ENCODE measurements around the gene SMIM33. TPM values are rescaled to one million over a fixed set of nuclear protein-coding genes. Genes with fewer than 3 reads are reported as not detected.
"Not testable (repeated sequence)": the region's sequence is repeated elsewhere in the genome, so short reads cannot be mapped to it uniquely, and the experiment has no call there.

Gene SMIM33
- polyA plus RNA-seq, 1 experiment, result not detected

- ChIA-PET CTCF (interaction anchor here (0.9 to 1.7 kb wide), 4 partner anchors 21 to 60 kb away, joined by 3 to 8 read pairs (median 4); no protein-coding TSS in a partner anchor), POLR2A (interaction anchor here (0.5 to 1.5 kb wide), 10 partner anchors 9 to 93 kb away, joined by 3 to 7 read pairs (median 4); partner anchors contain the start of genes DNAJC18 and UBE2D2)
- TF ChIP-seq CTCF (IDR thresholded peaks at IDR 0.05; ENCODE audit: low read depth, low read length), result no peak
Measured at GRCh38 chr5:139482050-139482889, 11.5 kb downstream of the SMIM33 start, which contains the start of gene STING1. STING1 (minus strand) TSS chr5:139482758; CDS start chr5:139481704, 1,054 bp downstream.

GRCh38 chr5:139482890-139483208 is 12.0 kb downstream of the SMIM33 start:
- not testable (repeated sequence) for H3K27me3 ChIP-seq (ENCODE audit: control insufficient read depth, insufficient read depth, low read length); DNase-seq (ENCODE audit: low read depth, low spot score); H3K9me3 ChIP-seq (ENCODE audit: control insufficient read depth, insufficient read depth, low read length)
- Histone ChIP-seq H3K4me3 (ENCODE audit: low read depth, low read length) (0 out of 2 replicates have a peak overlapping the region, but pooled peaks have one; percentile 76), H3K27ac (ENCODE audit: low read depth, low read length) (peak overlapping the region; percentile 92)
- CTCF ChIA-PET, result interaction anchor here (1.0 to 1.7 kb wide), 3 partner anchors 30 to 61 kb away, joined by 3 to 8 read pairs (median 5); no protein-coding TSS in a partner anchor
- POLR2A ChIA-PET, result interaction anchor here (0.9 to 1.5 kb wide), 5 partner anchors 9 to 78 kb away, joined by 3 to 7 read pairs (median 5); partner anchors contain the start of gene UBE2D2

More at GRCh38 chr5:139482050-139482889, 11.5 kb downstream of the SMIM33 start, which contains the start of gene STING1:
- Histone ChIP-seq H3K27me3 (ENCODE audit: control insufficient read depth, insufficient read depth, low read length) (no peaks in the 10 kb centered on the region), H3K4me3 (ENCODE audit: low read depth, low read length) (peak within 1 kb of the TSS; percentile 76), H3K9me3 (ENCODE audit: control insufficient read depth, insufficient read depth, low read length) (no peaks in the 10 kb centered on the region), H3K27ac (ENCODE audit: low read depth, low read length) (peak within 1 kb of the TSS; percentile 92)
- DNase-seq (ENCODE audit: low read depth, low spot score), result peak; percentile 94

GRCh38 chr5:139486201-139486600 is 15.4 kb downstream of the SMIM33 start:
- no peaks in the 10 kb centered on the region for H3K9me3 ChIP-seq (ENCODE audit: control insufficient read depth, insufficient read depth, low read length)
- no peak for DNase-seq (ENCODE audit: low read depth, low spot score)
- no peak for TF ChIP-seq CTCF (IDR thresholded peaks at IDR 0.05; ENCODE audit: low read depth, low read length)
- CTCF ChIA-PET, result no interaction called here
- no peaks in the 10 kb centered on the region for H3K27me3 ChIP-seq (ENCODE audit: control insufficient read depth, insufficient read depth, low read length)
- no peak overlapping the region for H3K27ac ChIP-seq (ENCODE audit: low read depth, low read length)
- H3K4me3 ChIP-seq (ENCODE audit: low read depth, low read length), result no peak overlapping the region
- POLR2A ChIA-PET, result no interaction called here

GRCh38 chr5:139488260-139488659 is 17.5 kb downstream of the SMIM33 start:
- ChIA-PET POLR2A (interaction anchor here (0.7 kb wide), 1 partner anchor 123 kb away, joined by 3 read pairs; no protein-coding TSS in a partner anchor), CTCF (no interaction called here)
- no peak overlapping the region for H3K27ac ChIP-seq (ENCODE audit: low read depth, low read length)
- no peaks in the 10 kb centered on the region for H3K27me3 ChIP-seq (ENCODE audit: control insufficient read depth, insufficient read depth, low read length)
- H3K4me3 ChIP-seq (ENCODE audit: low read depth, low read length), result no peak overlapping the region
- no peak for TF ChIP-seq CTCF (IDR thresholded peaks at IDR 0.05; ENCODE audit: low read depth, low read length)
- DNase-seq (ENCODE audit: low read depth, low spot score), result no peak
- H3K9me3 ChIP-seq (ENCODE audit: control insufficient read depth, insufficient read depth, low read length), result no peaks in the 10 kb centered on the region

- POLR2A ChIA-PET, result interaction anchor here (0.6 kb wide), 1 partner anchor 70 kb away, joined by 4 read pairs; no protein-coding TSS in a partner anchor
- Histone ChIP-seq H3K27me3 (ENCODE audit: control insufficient read depth, insufficient read depth, low read length) (no peaks in the 10 kb centered on the region), H3K4me3 (ENCODE audit: low read depth, low read length) (no peak overlapping the region), H3K27ac (ENCODE audit: low read depth, low read length) (peak overlapping the region; percentile 3), H3K9me3 (ENCODE audit: control insufficient read depth, insufficient read depth, low read length) (no peaks in the 10 kb centered on the region)
- TF ChIP-seq CTCF (IDR thresholded peaks at IDR 0.05; ENCODE audit: low read depth, low read length), result no peak
- DNase-seq (ENCODE audit: low read depth, low spot score), result no peak
- CTCF ChIA-PET, result interaction anchor here (0.6 kb wide), 1 partner anchor 257 kb away, joined by 3 read pairs; no protein-coding TSS in a partner anchor
Measured at GRCh38 chr5:139492700-139493192, 21.9 kb downstream of the SMIM33 start.
